Activated CD4-positive, alpha-beta T cell treated with anti-CD3 and anti-CD28 coated beads for 36 hours (primary cell): Measurements from ENCODE around the gene TMEM184A. TPM values are rescaled to one million over a fixed set of nuclear protein-coding genes. Genes with fewer than 3 reads are reported as not detected.

ENCODE experiments used
- ATAC-seq: fragments of 200-7000 bp; cut with Tn5 transposase; one replicate; pipeline ENCODE4 v1.10.0; 2021; ENCODE audit warnings: mild to moderate bottlenecking, moderate library complexity
- CTCF ChIA-PET: fragments of 350-600 bp; sonication (Branson Sonifier 250); formaldehyde crosslinking; loops from one replicate; lab custom pipeline; 2021; ENCODE audit warnings: antibody characterized with exemption; lab: Charles Lee
- POLR2A ChIA-PET: fragments of 350-600 bp; sonication (Branson Sonifier 250); formaldehyde crosslinking; loops from one replicate; lab custom pipeline; 2021; ENCODE audit warnings: antibody characterized with exemption, inconsistent platforms; lab: Charles Lee
- DNase-seq: peaks from one replicate; pipeline ENCODE4 v3.0.0-alpha.2; 2020
- H3K27ac Mint-ChIP-seq: one replicate; pipeline ENCODE4 v1.8.0; 2021; ENCODE audit warnings: mixed read lengths
- H3K27me3 Mint-ChIP-seq: one replicate; pipeline ENCODE4 v1.8.0; 2021; ENCODE audit warnings: mixed read lengths
- H3K36me3 Mint-ChIP-seq: one replicate; pipeline ENCODE4 v1.8.0; 2021; ENCODE audit warnings: low read depth, mixed read lengths
- H3K4me1 Mint-ChIP-seq: one replicate; pipeline ENCODE4 v1.8.0; 2021; ENCODE audit warnings: mixed read lengths
- H3K4me3 Mint-ChIP-seq: one replicate; pipeline ENCODE4 v1.8.0; 2021; ENCODE audit warnings: mild to moderate bottlenecking, moderate library complexity, mixed read lengths
- H3K9me3 Mint-ChIP-seq: one replicate; pipeline ENCODE4 v1.8.0; 2021; ENCODE audit warnings: low read depth, mixed read lengths
- intact Hi-C, 2 experiments: fragments of 100-400 bp; cut with DNase I in 1 of 2; cut with micrococcal nuclease in 1 of 2; formaldehyde crosslinking; loops; one replicate each; pipeline versions ENCODE4 v1.14.2 to v1.15.1; 2022 to 2024; cut with DNase I, micrococcal nuclease
- total RNA-seq, 2 experiments: library from RNA; stranded (reverse); gene quantifications; one replicate each; pipeline ENCODE4 v1.2.3, GENCODE V29; 2021

The TMEM184A gene
- under 1 TPM; 0.05 to 0.14 TPM for total RNA-seq

DNA sequence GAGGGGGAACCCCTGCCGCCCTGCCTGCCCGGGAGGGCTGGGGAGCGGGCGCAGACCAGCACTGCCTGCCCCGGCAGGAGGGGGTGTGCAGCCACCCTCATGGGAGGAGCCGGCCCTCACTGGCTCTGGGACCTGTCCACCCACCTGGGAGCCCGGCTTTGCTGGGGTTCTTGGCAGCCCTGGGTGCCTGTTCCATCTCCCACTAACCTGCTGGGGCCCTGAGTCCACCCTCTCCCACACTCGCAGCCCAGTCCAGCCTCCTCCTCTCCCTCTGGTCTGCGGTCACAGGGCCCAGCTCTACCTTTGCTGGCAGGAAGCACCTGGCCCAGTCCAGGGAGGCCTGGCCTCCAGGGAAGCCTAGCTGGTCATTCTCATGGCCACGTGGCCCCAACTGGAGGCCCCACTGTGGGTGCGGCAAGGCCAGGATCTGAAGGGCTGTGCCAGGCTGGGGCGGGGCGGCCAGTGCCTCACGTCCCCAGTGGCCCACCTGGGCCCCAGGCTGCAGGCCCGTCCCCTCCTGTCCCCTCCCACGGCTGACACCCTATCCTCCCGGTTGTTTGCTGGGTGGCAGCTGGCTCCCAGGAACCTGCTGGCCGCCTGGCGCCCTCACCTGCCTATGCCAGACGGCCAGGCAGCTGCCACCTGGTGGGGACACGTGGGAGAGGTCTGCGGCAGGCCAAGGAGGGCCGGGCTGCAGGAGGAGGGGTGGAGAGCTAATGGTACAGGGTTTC lies at the start of gene TMEM184A:
Gene TMEM184A, minus strand, starts transcription at position 393 of the 731 bp plus-strand sequence. CDS start 721 bp downstream, outside the sequence.
- Mint-ChIP-seq H3K27me3 (no peaks in the 10 kb centered on the region), H3K27ac (no peak within 1 kb of the TSS), H3K4me1 (no peaks in the 10 kb centered on the region), H3K4me3 (no peak within 1 kb of the TSS), H3K9me3 (no peaks in the 10 kb centered on the region), H3K36me3 (no peaks in the 10 kb centered on the region)
- POLR2A ChIA-PET: no interaction called here
- CTCF ChIA-PET: interaction anchor here (0.6 to 1.0 kb wide), 4 partner anchors 12 to 797 kb away, joined by 3 to 4 read pairs (median 3); no protein-coding TSS in a partner anchor
- peak; percentile 88 for ATAC-seq
- DNase-seq: peak; percentile 75
- intact Hi-C loops: loop anchor here in 1 of 2 experiments (2.0 kb wide), 1 partner anchor 51 kb away; the partner anchor contains the start of gene INTS1

DNA sequence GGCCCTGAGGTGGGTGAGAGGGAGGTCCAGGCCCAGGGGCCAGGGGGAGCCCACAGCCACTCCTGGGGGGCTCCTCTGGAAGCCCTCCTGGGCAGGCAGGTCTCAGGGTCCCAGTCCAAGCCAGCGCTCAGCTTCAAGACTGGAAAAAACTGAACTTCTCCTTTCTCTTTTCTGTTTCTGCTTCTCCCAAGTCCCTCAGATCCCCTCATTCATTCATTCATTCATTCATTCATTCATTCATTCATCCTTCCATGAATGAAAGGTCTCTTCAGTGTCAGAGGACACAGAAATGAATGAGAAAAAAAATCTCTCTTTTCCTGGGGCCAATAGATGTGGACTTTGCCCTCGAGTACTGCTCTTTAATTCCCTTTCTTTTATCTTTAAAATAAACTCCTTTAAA lies 48.4 kb upstream of the TMEM184A start:
- no peak for ATAC-seq
- H3K36me3 Mint-ChIP-seq: no peaks in the 10 kb centered on the region
- no peak for DNase-seq
- intact Hi-C loops: no loop called here
- H3K27ac Mint-ChIP-seq: no peak overlapping the region
- peaks cover 2% of the 10 kb centered on the region for H3K27me3 Mint-ChIP-seq
- ChIA-PET CTCF (no interaction called here), POLR2A (no interaction called here)
- H3K4me3 Mint-ChIP-seq: no peak overlapping the region
- no peaks in the 10 kb centered on the region for H3K4me1 Mint-ChIP-seq
- no peaks in the 10 kb centered on the region for H3K9me3 Mint-ChIP-seq

DNA sequence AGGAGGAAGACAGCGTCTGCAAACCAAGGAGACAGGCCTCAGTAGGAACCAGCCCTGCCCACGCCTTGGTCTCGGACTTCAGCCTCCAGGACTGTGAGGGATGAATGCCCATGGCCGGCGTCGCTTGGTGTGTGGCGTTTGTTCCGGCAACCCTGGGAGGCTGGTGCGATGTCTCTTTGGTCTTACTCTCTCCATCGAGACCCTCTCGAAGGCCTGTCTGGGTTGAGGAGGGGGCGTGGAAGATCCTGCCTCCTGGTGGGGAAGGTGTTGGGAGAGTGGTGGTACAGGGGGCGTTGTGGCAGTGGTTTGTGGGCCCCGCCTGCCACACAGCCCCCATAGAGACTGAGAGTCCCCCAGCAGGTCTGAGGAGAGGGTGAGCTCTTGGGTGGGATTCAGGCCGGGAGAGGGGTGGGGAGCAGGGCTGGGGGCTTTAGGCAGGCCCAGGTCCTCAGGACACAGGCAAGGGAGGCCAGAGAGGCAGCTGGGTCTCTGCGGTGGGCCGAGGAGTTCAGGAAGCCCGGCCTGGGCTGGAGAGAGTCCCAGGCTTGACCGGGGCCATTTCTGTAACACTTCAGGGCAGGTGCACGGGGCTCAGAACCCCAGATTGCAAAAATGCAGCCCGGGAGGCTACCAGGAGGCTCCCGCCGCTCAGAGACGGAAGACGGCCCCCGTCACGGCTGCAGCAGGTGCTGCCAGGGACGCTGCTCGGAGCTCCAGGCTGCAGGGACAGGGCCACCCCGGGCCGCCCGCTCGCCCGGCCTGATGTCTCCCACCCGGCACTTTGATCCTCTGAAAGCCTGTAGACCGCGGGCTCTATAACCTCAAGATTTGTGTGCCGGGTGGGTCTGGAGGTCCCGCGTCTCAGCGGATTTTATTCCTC lies 47.6 kb upstream of the TMEM184A start:
- POLR2A ChIA-PET: no interaction called here
- Mint-ChIP-seq H3K4me3 (no peak overlapping the region), H3K4me1 (no peaks in the 10 kb centered on the region), H3K36me3 (no peaks in the 10 kb centered on the region), H3K27me3 (peaks cover 2% of the 10 kb centered on the region), H3K27ac (no peak overlapping the region), H3K9me3 (no peaks in the 10 kb centered on the region)
- ATAC-seq (no peak), DNase-seq (no peak)
- CTCF ChIA-PET: interaction anchor here (0.6 kb wide), 1 partner anchor 738 kb away, joined by 3 read pairs; no protein-coding TSS in a partner anchor
- intact Hi-C loops: no loop called here

DNA sequence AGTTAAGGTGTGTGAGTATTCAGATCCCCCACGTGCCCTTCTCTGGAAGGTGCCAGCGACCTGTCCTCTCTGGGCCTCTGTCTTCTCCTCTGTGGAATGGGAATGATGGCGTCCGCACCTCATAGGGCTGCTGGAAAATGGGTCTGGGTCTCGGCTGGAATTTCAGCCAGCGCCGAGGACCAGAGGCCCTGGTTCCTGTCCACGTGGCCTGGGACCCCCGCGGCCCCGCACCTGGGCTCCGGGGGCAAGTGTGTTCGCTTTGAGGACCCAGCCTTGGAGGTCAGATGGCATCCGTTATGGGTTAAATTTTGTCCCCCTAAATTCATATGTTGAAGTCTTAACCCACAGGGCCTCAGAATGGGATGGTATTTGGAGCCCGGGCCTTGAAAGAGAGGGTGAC lies 46.4 kb upstream of the TMEM184A start:
- CTCF ChIA-PET: no interaction called here

DNA sequence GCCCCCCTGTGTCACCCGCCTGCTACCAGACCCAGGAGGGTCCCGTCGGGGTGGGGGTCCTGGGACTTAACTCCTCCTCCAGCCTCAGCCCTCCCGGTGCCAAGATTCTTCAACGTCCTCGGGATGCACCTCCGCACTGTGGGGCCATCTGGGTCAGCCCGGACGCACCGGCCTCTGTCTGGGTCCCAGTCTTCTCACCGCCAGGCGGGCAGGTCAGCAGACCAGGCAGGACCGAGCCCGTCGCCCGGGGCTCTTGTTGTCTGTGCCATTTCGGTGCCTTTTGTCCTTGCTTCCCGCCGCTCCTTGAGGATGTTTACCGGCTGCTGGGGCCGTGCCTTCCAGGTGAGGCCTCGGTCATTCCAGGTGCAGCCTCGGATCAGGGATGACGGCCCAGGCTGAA lies 46.0 kb upstream of the TMEM184A start:
- no peak overlapping the region for H3K27ac Mint-ChIP-seq
- no peaks in the 10 kb centered on the region for H3K36me3 Mint-ChIP-seq
- ATAC-seq (no peak), DNase-seq (no peak)
- no peak overlapping the region for H3K4me3 Mint-ChIP-seq
- no peaks in the 10 kb centered on the region for H3K4me1 Mint-ChIP-seq
- H3K9me3 Mint-ChIP-seq: no peaks in the 10 kb centered on the region
- no peaks in the 10 kb centered on the region for H3K27me3 Mint-ChIP-seq
- POLR2A ChIA-PET: no interaction called here
- intact Hi-C loops: no loop called here
- CTCF ChIA-PET: no interaction called here

More for the DNA sequence above, 46.4 kb upstream of the TMEM184A start:
- H3K27me3 Mint-ChIP-seq: peaks cover under 1% of the 10 kb centered on the region
- POLR2A ChIA-PET: no interaction called here
- no peaks in the 10 kb centered on the region for H3K4me1 Mint-ChIP-seq
- no peak overlapping the region for H3K27ac Mint-ChIP-seq
- DNase-seq (no peak), ATAC-seq (no peak)
- H3K36me3 Mint-ChIP-seq: no peaks in the 10 kb centered on the region
- intact Hi-C loops: no loop called here
- no peak overlapping the region for H3K4me3 Mint-ChIP-seq
- no peaks in the 10 kb centered on the region for H3K9me3 Mint-ChIP-seq

DNA sequence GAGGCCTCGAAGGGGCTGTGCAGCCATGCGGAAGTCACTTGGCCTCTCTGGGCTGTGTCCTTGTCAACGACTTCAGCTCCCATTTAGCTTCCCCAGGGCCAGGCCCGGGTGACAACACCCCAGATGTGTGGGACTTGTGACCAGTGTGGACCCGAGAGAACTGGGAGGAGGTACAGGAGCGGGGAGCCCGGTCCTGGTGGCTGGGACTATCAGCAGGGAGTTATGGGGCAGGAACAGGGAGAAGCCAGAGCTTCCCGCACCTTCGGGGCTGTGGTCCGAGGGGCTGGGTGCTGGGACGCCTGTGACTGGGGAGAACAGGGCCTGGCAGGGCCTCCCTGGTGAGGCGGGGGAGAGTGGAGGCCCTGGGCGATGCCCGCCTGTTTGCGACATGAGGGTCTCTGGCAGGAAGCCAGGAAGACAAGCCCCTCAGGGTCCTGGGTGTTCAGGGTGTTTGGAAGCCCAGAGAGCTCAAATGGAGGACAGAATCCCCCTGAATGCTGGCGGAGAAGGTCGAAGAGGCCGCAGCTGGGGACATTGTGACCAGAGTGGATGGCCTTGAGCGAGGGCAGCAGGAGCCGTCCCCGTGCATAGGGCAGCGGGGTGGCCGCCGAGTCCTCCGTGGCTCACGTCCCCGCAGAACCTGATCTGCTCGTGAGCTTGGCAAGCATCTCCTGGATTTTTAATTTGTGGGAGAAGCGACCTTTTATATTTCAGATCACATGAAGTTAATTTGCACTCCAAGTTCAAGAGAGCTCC lies 43.8 kb upstream of the TMEM184A start:
- ChIA-PET POLR2A (no interaction called here), CTCF (interaction anchor here (0.8 kb wide), 1 partner anchor 19 kb away, joined by 3 read pairs; no protein-coding TSS in a partner anchor)

DNA sequence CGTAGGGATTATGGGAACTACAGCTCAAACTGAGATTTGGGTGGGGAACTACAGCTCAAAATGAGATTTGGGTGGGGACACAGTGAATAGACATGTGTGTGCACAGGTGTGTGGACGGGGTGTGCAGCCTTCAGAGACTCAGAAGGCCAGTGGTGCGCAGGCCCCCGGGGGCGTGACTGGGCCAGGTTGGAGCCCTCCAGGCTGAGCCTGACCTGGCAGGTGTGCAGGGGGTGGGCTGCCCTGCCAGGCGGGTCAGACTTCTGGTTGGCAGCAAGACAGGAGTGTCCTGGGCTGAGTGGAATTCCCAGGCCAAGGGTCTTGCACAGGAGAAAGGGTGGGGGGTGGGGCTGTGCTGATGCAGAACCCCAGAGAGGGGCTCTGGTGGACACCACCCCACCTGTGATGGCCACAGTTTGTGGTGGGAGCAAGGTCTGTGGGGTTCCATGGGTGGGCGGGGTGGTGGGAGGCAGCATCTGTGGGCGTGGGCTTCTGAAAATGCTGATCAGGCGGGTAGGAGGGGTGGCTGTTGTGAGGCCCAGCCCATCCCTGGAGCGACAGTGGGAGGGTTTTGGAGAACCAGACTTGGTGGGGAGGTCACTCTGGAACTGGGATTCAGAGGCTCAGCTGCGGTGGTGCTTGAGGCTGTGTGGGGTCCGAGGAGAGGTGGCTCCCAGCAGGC lies 43.1 kb upstream of the TMEM184A start:
- no peaks in the 10 kb centered on the region for H3K36me3 Mint-ChIP-seq
- DNase-seq (no peak), ATAC-seq (no peak)
- H3K9me3 Mint-ChIP-seq: no peaks in the 10 kb centered on the region
- no peaks in the 10 kb centered on the region for H3K4me1 Mint-ChIP-seq
- ChIA-PET CTCF (interaction anchor here (0.8 kb wide), 1 partner anchor 18 kb away, joined by 3 read pairs; no protein-coding TSS in a partner anchor), POLR2A (no interaction called here)
- no peak overlapping the region for H3K4me3 Mint-ChIP-seq
- no peak overlapping the region for H3K27ac Mint-ChIP-seq
- peaks cover 6% of the 10 kb centered on the region for H3K27me3 Mint-ChIP-seq
- intact Hi-C loops: no loop called here

More for the DNA sequence above, 43.8 kb upstream of the TMEM184A start:
- H3K4me3 Mint-ChIP-seq: no peak overlapping the region
- H3K9me3 Mint-ChIP-seq: no peaks in the 10 kb centered on the region
- no peaks in the 10 kb centered on the region for H3K4me1 Mint-ChIP-seq
- intact Hi-C loops: no loop called here
- no peak for DNase-seq
- no peak for ATAC-seq
- H3K27ac Mint-ChIP-seq: no peak overlapping the region
- H3K36me3 Mint-ChIP-seq: no peaks in the 10 kb centered on the region
- H3K27me3 Mint-ChIP-seq: peaks cover 5% of the 10 kb centered on the region

DNA sequence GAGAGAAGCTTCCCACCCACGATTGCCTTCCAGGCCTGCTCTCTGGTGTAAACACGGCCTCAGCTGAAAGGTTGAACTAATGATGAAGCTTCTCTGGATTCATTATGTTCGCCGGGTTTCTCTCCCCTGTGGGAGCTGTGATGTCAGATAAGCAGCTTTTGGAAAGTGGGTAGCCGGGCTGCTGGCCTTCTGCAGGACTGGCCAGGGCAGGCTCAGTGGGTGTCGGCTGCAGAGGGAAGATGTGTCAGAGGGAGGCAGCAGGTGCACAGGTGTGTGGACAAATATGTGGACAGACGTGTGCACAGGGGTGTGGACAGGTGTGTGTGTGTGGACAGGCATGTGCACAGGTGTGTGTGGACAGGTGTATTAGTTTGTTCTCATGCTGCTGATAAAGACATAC lies 42.3 kb upstream of the TMEM184A start:
- POLR2A ChIA-PET: no interaction called here
- intact Hi-C loops: no loop called here
- Mint-ChIP-seq H3K36me3 (no peaks in the 10 kb centered on the region), H3K27me3 (peaks cover 8% of the 10 kb centered on the region), H3K27ac (no peak overlapping the region), H3K9me3 (no peaks in the 10 kb centered on the region), H3K4me1 (peaks cover under 1% of the 10 kb centered on the region), H3K4me3 (no peak overlapping the region)
- CTCF ChIA-PET: interaction anchor here (0.8 kb wide), 1 partner anchor 772 kb away, joined by 3 read pairs; no protein-coding TSS in a partner anchor
- DNase-seq: no peak
- ATAC-seq: no peak

DNA sequence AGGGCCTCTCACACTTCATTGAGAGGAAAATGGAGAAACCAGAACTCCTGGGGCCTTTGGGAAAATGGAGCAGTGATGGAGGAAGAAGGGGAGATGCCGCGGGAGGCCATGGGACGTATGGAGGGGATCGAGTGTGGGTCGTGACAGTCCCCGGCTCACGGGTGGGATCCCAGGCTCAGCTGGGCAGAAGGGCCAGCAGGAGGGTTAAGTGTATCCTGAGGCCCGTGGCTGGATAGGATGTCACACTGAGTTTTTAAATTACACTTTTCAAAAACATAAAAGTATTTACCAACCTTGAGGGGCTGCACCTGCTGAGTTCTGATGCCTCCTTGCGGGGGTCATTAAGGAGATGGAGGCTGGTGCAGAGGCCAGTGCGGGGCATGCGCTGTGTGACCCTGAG lies 41.8 kb upstream of the TMEM184A start:
- intact Hi-C loops: no loop called here
- ChIA-PET CTCF (interaction anchor here (0.8 kb wide), 1 partner anchor 773 kb away, joined by 3 read pairs; no protein-coding TSS in a partner anchor), POLR2A (no interaction called here)
- Mint-ChIP-seq H3K27ac (no peak overlapping the region), H3K4me1 (peaks cover 6% of the 10 kb centered on the region), H3K27me3 (peaks cover 13% of the 10 kb centered on the region), H3K9me3 (no peaks in the 10 kb centered on the region), H3K36me3 (no peaks in the 10 kb centered on the region), H3K4me3 (no peak overlapping the region)
- ATAC-seq (no peak), DNase-seq (no peak)

DNA sequence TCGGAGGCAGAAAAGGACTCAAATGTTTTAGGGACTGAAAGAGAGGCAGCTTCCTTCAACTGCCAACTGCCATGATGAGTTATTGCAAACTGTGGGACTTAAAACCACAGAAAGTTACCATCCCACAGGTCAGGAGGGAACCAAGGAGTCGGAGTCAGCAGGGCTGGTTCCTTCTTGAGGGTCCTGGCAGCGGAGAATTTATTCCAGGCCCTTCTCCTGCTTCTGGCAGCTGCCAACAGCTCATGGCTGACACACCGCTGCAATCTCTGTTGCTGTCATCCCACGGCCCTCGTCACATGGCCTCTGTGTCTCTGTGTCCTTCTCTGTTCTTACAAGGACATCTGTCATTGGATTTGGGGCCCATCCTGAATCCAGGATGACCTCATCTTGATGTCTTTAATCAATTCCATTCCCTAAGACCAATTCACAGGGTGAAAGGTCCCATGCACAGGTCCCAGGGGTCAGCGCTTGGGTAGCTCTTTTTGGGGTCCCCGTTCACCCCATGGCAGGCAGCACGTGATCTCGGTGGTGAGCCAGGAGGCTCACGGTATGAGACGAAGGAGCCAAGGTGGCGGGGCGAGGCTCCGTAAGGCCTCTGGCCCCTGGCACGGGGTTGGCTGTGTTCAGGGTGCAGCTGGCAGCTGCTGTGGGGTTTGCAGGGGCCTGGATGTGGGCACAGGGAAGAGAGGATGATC lies 41.2 kb upstream of the TMEM184A start:
- intact Hi-C loops: no loop called here
- CTCF ChIA-PET: no interaction called here
- Mint-ChIP-seq H3K9me3 (no peaks in the 10 kb centered on the region), H3K27ac (no peak overlapping the region), H3K27me3 (peaks cover 18% of the 10 kb centered on the region), H3K4me3 (no peak overlapping the region), H3K36me3 (no peaks in the 10 kb centered on the region), H3K4me1 (peaks cover 12% of the 10 kb centered on the region)
- POLR2A ChIA-PET: no interaction called here
- ATAC-seq (no peak), DNase-seq (no peak)
